Kidney tubule cell (primary cell): ENCODE data around the gene LIM2.
A peak's percentile ranks its signal among the peaks of the same experiment; 100 is the strongest.

Source experiments
- DNase-seq: peaks from one replicate; pipeline ENCODE4 v3.0.0-alpha.2; 2018; ENCODE audit warnings: low spot score

Gene LIM2

GRCh38 chr19:51396175-51396574 is 8.4 kb upstream of the LIM2 start:
- DNase-seq = no peak

GRCh38 chr19:51394050-51394836 is 6.5 kb upstream of the LIM2 start:
- peak; percentile 98 for DNase-seq

DNA sequence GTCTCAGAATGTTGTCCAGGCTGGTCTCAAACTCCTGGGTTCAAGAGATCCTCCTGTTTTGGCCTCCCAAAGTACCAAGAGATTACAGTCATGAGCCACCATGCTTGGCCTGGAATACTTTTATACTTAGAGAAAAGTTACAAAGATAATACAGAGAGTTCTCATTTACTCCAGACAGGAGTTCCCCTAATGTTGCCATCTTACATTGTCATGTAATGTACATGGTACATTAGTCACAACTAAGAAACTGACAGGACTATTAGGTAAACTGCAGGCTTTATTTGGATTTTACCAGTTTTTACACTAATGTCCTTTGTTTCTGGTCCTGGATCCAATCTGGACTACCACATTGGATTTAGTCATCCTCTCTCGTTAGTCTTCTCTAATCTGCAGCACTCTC is 4.9 kb upstream of the LIM2 start:
- no peak for DNase-seq

DNA sequence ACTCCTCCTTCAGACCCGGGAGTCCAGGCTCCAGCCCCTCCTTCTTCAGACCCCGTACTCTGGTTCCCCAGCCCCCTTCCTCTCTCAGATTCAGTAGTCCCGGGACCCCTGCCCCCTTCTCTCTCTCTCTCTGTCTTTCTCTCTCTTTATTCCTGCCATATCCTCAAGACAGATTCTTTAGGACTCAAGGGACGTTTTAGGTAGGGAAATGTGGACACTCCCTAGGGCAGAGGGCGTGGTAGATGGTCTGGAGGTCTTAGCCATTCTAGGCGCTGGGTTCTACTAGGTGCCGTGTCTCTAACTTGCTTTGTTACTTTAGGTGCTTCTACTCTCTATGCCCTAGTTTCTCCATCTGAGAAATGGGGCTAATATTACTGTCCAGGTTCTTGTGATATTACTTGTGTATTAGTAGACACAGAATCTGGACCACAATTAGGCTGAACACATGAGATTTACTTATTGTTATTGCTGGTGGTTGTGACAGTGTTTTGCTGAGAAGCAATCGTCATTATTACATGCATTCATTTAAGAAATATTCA is 3.4 kb upstream of the LIM2 start:
- no peak for DNase-seq

DNA sequence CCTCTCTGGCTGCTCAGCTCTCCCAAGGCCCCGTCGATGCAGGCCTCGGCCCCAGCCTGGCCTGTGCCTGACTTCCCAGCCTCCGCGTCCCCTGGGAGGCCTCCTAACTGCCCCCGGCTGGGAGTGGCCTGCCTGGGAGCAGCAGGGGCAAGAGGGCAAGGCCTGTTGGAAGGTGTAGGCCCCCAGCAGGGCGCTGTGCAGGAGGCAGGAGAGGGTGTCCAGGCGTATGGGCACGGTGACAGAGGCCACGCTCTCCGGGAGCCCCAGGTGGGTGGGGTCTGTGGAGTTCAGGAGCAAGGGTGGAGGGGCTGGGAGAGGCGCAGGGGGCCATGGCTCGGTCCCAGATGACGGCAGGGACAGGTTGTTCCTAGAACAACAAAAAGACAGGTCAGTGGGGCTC is 1.4 kb upstream of the LIM2 start:
- no peak for DNase-seq

DNA sequence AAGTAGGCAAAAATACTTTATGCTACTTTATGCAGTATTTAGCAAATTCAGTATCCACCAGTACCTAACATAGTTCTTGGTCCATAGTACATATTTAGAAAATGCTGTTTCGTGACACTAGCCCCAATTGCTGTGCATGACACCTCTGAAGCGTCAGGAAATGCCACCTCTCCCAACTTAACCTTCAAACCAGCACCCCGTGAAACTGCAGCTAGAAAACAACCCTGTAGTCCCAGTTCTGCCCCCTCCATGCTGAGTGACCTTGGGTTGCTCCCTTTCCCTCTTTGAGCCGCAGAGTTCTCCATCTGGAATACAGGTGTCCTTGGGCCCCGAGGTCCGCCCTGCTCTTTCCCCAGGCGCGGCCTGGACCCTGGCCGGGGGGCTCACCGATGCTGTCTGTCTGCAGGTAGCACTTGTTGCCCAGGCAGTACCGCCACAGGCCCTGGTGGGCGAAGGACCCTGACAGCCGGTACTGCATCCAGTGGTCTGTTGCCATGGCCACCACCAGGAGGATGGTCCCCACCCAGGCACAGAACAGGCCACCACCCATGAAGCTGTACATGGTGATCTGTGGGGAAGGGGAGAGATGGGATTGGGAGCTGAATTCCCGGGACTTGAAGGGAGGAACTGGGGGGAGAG is 773 bp downstream of the LIM2 start:
- no peak for DNase-seq

GRCh38 chr19:51382004-51382403 is 5.8 kb downstream of the LIM2 start:
- no peak for DNase-seq

GRCh38 chr19:51380379-51380778 is 7.4 kb downstream of the LIM2 start:
- no peak for DNase-seq

- DNase-seq = no peak
These were observed 10.4 kb downstream of the LIM2 start for GRCh38 chr19:51377422-51377821.

DNA sequence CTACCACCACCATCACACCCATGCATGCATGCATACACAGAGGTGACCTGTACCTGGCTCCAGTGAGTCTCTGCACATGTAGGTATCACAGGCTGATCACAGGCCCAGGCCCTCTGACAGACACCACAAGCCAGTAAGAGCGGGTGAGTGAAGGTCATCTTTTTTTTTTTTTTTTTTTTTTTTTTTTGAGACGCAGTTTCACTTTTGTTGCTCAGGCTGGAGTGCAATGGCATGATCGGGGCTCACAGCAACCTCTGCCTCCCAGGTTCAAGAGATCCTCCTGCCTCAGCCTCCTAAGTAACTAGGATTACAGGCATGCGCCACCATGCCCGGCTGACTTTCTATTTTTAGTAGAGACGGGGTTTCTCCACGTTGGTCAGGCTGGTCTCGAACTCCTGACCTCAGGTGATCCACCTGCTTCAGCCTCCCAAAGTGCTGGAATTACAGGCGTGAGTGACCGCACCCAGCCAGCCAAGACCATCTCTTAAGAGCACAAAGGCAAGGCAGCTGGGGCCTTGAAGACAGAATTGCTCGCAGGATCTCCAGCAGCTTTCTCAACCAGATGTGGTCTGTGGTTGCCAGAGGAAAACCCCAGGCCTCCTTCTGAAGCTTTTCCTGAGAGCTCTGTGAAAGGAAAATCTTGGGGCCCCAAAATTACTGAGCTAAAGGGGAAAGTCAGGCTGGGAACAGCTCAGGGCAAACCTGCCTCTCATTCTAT is 12.1 kb downstream of the LIM2 start:
- no peak for DNase-seq

- DNase-seq = no peak
These were observed 14.9 kb downstream of the LIM2 start, which contains the start of gene NKG7 for GRCh38 chr19:51372649-51373504. Gene NKG7 (minus strand): TSS chr19:51372654. CDS start chr19:51372535, 119 bp downstream.

DNA sequence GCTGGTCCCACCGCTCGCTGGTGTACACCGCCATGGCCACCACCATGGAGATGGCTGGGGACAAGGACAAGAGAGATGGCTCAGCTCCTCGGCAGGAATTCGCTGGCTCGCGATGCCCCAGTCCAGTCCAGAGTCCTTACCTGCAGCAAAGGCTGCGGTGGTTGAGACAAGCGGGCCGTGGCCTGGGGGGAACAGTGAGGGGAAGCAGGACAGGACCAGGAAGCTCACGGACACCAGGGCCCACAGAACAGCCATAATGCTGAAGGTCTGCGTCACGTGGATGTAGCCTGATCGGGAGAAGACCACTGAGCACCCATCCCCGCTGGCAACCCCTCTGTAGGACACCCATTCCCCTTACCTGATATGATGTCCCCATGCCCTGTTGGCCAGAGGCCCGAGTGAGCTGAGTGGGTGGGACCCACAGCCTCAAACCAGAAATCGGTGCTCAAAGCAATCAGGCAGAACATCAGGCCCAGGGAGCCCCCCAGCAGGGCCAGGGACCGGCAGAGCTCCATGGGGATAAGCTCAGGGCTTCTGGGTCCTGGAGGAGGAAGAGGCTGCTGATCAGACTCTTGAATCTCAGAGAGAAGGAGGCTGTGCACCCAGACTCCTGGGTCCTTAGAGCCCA is 15.6 kb downstream of the LIM2 start:
- no peak for DNase-seq

GRCh38 chr19:51371186-51371690 is 16.5 kb downstream of the LIM2 start:
- DNase-seq = no peak

GRCh38 chr19:51370230-51370629 is 17.5 kb downstream of the LIM2 start:
- no peak for DNase-seq

DNA sequence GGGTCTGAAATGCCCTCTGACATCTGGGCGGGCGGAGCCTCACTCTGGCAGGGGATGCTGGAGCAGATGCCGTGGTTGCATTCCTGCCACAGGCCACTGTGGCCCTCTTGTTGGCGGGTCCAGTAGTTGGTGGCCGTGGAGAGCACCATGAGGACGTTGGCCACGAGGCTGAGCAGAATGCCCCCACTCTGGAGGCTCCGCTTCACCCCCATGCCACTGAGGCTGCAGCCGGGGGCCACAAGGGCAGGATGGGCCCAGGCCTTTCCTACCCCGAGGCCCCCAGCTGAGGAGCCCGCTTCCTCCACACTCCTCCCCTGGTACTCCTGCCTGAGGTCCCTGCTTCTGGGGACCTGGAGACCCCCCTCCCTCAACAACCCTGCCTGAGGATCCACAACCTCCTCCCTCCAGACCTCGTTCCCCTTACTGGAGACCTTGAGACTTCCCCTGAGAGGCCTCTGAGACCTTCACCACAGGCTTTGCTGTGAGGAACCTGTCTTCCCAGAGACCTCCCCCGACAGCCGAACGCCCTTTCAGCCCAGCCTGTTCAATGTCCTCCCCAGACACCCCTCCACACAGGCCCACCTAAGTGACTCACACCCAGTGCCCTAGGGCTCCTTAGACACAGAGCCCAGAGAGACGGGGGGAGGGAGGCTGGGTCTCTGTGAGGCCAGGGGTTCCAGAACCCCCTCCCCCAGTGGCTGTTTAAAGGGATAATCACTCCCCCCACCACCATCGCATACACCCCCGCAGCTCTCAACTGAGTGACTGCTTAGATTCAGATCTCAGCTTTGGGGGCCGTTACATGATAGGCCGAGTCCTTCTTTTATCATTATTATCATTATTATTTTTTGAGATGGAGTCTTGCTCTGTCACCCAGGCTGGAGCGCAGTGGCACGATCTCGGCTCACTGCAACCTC is 19.1 kb downstream of the LIM2 start, which contains the start of gene CLDND2:
CLDND2 (minus strand) TSS at position 638 of the 917 bp plus-strand sequence; CDS start at position 212, 426 bp downstream.
- DNase-seq = no peak

DNA sequence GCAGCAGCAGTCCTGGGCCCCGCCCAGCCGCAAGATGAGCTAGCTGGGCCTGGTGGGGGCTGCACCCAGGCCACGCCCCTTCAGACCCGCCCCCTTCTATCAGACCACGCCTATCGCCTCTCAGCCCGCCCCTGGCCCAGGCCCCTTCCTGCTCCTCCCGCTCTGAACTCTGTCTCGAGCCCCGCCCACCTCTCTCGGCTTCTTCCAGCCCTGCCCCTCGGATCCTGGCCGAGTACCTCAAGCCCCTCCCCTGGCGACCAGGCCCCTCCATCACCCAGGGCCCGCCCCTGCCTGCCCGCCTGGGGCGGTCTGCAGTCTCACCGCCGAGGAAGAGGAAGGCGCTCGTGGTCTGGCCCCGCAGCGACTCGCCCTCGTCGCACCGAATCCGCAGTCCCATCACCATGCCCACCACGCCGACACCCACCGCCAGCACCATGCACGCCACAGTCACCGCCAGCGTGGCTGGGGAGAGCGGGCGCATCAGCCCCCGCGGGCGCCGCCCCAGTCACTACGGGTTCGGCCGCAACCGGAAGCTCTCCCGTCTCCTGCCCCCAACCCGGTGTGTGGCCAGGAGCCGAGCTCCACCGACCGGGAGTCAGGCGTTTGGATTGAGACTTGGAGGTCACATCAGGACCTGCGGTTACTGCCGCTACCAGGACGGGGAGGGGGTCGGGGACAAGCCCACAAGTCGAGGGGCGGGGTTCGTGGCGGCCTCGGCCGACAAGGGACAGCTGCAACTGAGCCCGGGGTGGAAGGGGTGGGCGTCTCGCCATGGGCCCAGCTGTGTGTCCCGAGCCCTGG is 20.0 kb downstream of the LIM2 start:
- DNase-seq = peak; percentile 98

GRCh38 chr19:51367255-51367564 is 20.6 kb downstream of the LIM2 start:
- DNase-seq = no peak

DNA sequence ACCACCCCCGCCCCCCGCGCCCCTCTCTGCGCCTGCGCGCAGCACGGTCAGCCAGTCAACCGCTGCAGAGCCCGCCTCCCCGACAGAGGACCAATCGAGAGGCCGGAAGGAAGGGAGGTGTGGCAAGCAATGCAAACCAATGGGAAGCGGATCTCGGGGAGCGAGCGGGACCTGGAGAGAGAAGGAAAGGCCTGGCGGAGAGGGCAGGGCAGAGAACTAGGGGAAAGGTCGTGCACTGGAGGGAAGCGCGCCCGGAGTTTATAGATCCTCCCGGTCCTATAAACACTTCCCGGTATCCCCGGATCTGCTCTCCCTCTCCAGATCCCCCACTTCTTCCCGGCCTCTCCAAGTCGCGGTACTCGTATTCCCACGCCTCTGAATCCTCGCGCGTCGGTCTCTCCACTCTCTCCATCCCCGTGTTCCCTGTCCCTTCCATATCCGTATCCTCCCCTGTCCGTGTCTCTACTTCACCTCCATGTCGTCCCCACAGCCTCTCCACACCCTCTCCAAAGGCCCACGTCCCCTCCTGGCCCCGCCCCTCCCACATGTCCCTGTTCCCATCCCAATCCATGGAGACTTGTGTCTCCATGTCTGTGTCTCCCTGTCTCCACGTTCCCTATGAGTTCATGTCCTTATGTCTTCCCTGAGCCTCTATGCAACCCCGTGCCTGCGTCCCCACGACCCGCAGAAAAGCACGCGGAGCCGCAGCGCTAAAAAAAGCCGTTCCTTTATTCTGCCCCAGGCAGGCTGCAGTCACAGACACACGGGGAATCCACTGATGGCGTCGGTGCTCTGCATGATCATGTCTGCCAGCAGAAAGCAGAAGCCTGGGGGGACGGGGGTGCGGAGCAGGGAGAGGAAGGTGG is 21.2 kb downstream of the LIM2 start:
- DNase-seq = peak; percentile 98
